CD4-positive, alpha-beta T cell treated with Interleukin-4 for 1 hour (primary cell): Measurements from ENCODE around the gene GBX2.

ENCODE experiments used
- DNase-seq, 2 donors: peaks; one replicate each; pipeline ENCODE4 v3.0.0-alpha.2; 2020 to 2022

The GBX2 gene

DNA sequence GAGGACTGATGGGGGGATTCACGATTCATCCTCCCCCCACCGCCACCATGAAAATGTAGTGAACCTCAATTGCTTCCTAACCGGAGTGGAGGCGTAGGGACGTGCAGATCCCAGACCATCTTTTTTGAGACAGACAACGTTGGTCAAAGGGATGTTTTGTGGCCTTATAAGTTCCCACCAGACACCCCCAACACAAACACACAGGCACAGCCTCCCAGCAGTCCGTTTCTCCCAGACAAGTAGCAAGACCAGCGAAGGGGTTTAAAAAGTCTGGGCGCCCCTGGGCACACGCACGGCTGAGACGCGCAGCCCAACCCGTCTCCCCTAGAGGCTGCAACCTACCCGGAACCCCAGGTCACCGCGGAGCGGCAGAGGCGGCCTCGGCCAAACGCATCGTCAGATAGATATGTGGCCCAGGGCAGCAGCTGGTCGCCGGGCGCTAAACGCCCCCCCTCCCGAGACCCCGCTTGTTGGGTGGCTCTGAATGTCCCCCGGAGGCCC lies 1.3 kb downstream of the GBX2 start:
- no peak for DNase-seq

DNA sequence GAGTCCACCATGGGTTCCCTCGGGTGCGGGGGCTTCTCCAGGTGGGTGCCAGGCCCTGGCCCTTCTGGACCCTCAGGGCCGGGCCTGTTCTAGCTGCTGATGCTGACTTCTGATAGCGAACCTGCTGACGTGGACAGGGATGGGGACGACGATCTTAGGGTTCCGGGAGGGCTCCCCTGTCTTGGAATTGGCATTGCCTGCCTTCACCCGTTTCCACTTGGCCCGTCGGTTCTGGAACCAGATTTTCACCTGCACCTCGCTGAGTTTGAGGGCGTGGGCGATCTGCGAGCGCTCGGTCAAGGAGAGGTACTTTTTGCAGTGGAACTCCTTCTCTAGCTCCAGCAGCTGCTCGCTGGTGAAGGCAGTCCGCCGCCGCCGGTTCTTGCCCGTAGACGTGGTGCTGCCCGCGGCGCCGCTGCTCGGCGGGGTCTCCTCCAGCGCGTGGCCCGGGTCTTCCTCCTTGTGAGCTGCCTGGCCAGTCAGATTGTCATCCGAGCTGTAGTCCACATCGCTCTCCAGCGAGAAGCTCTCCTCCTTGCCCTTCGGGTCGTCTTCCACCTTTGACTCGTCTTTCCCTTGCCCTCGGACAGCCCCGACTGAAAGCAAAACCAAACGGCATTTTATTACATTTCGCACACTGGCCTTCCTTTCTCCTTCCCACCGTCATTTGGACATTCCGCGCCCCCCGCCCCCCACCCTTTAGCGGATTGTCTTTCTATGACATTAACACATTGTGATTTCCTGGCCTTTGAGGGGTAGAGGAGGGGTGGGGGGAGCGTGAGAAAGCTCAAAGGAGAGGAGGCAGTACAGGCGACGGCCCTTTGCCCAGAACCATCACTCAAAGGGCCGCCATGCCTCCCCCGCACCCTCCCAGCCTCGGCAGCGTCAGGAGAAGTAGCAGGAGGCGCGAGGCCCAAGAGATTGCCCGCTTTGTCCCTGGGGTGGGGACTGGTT lies 2.1 kb downstream of the GBX2 start:
- DNase-seq, result no peak

DNA sequence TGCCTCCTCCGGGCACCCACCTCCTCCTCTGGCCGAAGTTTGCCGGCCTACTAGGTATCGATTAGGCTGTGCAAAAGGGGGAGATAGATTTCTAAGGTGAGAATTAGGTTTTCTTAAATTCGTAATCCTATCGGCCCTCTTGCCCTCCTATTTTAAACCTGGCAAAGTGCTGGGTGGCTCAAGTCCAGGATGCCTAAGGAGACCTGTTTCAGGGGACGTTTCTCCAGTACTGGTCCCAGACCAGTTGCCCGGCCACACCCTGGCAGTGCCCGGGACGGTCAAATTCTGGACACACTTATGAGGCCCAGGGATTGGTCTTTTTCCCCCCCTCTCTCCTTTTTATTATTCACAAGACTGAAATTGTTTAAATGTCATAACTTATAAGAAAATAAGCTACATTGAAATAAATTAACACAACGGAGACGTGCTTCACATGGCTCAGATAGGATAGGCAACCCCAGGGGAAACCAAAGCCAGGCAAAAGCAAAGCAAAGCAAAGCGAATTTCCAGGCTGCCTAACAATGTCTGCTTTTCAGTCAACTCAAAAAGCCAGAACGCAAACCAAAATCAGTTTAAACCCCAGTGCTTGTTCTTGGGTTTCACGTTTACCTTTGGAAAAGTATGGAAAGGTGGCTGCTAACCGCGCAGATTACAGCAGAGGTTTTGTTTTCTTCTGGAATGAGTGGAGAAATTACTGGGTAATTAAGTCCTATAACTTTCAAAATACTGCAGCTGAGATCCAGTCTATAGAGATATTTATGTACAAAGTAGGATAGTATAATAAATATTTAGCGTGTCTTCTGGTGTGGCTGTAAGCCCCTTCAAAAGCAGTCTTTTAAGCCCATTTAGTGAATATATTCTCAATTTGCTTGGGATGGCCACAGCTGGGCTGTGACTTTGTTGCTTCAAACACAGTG lies 3.0 kb downstream of the GBX2 start:
- DNase-seq, result no peak

DNA sequence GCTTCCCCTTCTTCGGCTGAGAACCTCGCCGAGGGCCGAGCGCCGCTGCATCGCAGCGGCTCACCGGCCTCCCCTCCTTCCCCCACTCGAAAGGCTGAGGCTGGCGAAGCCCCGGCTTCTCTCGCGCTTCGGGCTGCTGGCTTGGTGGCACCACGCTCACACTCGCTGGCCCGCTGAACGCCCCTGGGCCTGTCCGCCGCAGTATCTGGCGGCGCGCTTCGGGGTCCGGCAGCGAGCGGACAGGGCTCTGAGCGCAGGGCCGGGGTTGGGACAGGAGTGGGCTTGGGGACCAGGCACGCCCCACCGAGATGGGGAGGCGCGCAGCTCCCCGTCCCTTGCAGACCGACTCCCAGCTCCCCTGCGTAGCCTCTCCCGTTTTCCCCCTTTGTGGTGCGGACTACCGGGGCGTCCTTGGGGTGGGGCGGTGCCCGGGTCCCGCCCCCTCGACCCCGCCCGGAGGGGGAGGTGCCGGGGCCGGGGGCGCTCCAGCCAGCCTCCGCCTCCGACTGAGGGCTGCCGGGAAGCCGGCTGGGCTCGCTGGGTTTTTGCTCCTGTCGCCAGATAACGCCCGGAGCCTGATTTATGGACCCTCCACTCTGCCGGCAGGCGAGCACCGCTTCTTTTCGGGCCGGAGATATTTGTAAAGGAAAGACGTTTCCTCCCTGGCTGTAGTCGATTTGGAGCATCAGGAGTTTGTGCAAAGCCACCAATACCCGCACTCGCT lies 3.8 kb downstream of the GBX2 start:
- no peak for DNase-seq

DNA sequence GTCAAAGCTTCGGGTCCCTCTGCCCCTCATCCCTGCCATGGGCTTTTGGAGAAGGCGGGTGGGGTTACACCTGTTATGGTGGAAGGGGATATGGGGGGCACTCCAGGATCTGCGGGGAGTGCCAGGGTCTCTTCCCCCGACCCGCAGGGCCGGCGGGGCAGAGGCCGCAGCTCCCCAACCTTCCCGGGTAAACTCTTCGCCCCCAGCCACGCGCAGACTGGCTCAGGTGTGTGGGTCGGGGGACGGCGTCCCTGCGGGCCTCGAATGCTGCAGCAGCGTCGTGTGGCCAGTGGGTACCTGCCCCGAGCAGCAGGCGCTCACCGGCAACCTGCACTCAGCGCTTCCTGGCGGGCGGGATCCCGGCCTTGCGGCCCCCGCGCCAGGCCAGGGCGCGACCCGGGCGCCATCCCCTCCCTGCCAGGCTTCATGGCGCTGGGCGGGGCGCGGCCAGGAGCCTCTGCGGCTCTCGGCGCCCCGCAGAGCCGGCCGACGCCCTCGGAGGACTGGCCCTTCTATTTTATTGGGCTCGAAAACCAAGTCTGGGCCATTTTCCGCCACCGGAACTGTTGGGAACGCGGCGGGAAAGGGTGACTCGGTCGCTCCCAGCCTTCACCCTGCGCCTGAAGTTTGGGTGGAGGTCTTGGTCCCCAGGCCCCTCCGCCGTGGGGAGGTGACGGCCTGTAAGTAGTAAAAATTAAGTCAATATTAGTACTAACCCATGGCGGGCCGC lies 4.5 kb downstream of the GBX2 start:
- DNase-seq, result no peak

DNA sequence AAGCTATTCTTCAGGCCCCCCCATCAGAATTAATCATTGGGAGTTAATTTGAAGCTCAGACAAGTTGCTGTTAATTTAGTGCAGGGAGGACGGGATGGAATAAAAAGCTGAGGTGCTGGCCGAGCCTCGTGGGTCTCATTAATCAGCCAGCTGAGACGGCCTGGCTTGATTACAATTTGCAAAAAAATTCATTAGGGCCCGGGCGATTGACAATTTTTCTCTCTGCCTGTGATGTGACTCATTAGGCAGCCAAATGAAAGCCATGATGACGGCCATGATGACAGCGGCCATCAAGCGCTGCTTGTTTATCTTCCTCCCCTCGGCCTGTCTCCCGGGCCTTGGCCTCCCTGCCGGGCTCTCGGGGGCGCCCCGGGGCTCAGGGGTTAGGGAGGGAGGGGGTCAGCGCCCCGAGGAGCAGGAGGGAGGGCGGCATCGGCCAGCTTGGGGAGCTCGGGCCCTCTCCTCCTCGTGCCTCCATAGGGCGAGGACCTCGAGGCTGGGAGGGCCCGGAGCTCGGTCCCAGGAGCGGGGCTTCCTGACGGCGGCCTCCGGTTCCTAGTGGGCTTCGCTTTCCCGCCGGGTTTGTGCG lies 5.2 kb downstream of the GBX2 start:
- DNase-seq, result no peak

DNA sequence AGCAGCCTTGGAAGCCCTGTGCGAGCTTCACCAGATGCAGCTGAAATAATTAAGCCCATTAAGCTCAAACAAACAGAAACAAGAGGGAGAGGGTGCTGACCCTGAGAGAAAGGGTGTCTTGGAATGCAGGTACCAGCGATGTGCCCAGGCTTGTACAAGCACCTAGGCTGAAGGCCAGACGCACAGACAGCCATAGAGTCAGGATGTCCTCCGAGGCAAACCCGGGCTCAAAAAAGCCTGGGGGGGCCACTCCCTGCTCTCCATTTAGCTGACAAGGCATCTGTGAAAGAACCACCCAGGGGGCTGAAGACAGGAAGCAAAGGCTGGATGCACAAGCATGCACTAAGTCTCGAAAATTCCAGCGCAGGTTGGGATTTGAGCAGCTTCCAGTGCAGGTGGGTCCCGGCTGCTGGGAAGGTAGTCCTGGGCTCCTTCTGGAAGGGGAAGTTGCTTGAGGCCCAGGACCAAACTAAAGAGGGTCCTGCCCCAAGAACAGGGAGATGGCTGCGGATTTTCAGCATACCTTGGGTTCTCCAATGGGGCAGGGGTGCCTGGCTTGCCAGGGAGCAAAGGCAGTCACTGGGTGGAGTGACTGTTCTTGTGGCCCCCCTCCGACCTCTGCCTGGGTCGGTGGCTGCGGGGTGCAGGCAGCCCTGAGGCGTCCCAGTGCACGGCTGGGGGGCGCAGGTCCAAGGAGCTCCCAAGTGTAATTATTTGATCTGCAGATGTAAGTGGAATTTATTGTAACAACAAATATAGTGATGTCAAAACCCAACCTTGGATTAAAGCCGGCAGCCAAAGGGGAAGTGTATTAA lies 5.9 kb downstream of the GBX2 start:
- no peak for DNase-seq

DNA sequence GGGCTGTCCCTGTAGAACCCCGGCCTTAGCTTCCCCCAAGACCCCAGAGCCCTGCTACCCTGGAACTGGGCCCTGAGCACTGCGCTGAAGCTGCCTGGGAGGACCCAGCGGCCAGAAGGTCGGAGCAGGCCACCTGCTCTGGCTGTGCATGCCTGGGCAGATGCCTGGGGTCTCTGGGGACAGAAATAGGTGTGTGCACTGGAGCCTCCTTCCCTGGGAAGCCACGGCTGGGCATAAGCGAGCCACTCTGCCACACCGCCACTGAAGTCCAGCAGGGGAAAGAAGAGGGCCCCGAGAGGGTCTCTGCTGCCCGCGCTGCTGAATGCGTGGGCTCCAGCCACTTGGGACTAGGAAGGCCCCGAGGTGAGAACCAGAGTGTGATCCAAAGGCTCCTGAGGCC lies 6.7 kb downstream of the GBX2 start:
- no peak for DNase-seq

DNA sequence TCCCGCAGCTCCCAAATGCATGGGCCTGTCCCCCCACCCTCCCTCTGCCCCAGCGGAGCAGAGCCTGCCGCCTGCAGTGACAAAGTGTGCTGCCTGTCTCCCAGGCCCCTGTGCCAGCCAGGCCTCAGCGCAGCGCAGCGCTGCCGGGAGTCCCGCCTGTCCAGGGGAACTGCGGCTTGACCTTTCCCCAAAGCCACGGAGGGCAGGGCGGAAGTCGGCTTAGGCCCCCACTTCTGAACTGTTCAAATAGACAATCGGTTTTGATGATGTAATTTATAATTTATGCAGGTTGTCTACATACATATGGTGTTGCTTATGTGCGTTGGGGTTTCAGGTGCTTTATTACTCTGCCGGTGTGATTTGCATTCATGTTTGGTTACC lies 7.1 kb downstream of the GBX2 start:
- DNase-seq, result no peak

DNA sequence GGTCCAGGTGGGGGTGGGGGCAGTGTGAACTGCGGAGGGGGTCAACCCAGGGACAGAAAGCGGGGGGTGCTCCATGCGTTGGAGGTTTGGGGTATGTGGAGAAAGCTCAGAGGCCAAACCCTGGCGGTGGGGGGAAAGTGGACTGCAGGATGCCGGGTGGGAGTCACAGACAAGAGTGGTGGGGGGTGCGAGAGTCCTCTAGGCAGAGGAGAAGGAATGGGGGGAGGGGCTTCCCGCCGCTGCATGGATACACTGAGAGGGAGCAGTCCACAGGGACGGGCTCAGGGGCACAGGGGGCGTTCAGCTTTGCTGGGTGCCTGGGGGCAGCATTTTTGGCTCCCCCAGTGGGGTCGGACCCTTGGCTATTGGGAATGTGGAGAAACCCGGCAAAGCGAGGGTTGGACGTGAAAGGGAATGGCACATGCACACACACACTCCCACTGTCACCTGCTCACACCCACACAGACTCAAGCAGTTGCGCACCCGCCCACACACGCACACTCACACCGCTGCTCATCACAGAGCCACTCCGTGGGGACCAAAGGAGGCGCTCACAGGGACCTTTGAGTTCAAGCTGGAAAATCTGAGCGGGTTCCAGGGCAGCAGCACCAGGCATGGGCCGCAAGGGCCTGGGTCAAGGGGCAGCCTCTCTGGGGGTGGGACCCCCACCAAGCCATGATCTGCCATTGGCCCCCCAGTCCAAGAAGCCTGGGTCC lies 7.7 kb downstream of the GBX2 start:
- no peak for DNase-seq

DNA sequence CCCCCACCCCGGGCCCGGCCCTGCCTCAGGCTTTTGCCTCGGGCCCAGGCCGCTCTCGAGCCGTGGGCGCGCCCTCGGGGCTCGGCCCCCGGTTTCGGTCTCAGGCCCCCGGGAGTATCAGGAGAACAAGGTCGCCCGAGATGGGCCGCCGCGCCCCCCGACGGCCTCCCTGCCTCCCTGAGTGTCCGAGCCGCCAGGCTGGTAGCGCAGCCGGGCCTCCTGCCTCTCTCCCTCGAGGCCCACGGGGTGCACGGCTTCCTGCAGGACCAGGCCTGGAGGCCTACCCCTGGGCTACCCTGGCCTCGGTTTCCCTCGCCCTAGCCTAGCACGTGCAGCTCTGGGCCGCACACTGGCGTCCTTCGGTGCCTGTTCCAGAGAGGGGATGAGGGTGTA lies 8.4 kb downstream of the GBX2 start:
- no peak for DNase-seq

DNA sequence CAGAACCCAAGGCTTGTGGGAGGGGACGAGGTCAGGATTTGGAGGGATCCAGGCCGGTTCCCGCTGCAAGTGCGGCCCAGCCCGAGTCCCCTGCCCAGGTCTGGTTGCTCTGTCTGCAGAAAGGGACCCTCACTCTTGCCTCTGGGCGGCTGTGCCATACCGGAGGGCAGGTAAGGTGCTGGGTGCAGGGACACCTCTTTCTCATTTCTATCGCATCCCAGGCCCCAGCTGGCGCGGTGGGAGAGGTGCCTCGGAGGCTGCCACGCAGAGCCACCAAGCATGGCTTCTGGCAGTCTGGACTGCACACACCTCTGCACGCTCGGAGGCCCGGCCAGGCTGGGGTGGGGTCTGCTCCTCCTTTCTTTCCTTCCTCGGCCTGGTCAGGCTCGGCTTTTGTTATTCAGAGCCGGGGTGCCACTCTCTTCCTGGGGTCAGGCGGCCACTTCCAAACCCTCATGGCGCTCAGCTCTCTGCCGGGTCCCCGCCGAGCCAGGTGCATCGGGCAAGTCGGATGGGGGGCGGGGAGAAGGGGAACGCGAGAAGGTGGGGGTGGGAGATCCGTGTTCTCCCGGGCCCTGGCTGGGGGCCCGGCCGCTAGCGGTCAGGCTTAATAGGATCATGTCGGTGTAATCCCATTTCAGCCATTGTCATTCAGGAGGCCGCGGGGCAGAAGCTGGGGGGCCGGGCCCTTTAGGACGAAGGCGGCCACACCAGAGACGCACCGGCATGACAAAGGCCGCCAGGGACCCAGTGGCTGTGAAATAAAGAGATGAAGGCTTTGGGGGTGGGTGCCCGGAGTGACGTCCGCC lies 9.0 kb downstream of the GBX2 start:
- no peak for DNase-seq

DNA sequence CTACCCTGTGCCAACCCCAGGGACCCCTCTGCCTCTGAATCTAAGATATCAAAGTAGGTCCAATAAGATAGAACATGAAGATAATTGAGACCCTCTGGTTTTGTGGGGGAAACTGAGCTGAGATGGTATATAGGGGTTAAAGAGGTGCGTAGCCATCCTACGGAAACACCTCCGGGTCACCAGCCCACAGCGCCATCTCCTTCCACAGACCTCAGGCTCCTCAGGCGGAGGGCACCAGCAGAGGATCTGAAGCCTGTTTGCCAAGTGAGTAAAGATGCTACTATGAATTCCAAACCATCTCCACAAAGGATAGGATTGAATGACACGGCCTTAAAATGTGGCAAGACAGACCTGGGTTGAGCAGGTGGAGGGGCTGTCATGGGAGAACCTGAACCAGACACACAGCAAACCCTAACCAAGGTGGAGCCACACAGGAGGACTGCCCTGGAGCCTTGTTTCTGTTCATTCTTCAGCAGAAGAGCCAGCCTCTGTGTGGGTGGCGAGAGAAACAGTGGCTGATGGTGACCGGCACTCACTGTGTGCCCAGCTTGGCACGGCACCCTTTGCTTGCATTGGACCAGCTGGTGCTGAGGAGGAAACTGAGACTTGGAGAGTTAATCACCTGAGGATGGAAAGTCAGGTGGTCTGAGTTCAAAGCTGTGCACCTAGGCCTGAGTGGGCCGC lies 10.2 kb downstream of the GBX2 start:
- DNase-seq, result no peak

DNA sequence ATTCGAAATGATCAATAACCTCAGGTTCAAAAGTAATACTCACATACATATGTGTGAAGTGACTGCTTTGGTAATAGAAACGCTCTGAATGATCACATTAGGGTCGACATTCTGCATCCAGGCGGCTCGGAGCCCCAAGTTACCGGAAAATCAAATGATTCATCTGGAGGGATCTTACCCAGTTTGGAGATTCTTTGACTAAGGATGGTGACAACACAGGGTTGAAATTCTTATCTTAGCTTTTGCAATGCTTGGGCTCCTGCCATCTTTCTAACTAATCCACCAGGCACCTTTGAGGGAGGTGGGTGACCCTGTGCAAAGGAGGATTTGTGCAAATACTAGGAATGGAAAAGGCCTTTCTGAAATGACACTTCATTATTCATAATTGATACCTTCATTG lies 10.8 kb downstream of the GBX2 start:
- no peak for DNase-seq

DNA sequence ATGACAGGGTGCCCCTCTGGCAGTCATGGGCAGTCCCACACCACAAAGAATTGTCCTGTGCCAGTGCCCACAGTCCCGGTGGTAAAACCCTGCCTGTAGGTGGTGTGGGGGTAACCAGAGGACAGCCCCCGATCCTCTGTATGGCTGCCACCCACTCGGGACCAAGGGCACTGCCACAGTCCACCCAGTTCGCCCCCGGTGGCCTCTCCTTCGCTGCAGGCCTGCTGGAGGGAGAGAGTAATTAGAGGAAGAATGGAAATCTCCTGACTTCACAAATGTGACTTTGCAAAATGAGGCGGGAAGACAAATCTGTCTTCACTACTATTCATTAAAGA lies 11.4 kb downstream of the GBX2 start:
- no peak for DNase-seq

DNA sequence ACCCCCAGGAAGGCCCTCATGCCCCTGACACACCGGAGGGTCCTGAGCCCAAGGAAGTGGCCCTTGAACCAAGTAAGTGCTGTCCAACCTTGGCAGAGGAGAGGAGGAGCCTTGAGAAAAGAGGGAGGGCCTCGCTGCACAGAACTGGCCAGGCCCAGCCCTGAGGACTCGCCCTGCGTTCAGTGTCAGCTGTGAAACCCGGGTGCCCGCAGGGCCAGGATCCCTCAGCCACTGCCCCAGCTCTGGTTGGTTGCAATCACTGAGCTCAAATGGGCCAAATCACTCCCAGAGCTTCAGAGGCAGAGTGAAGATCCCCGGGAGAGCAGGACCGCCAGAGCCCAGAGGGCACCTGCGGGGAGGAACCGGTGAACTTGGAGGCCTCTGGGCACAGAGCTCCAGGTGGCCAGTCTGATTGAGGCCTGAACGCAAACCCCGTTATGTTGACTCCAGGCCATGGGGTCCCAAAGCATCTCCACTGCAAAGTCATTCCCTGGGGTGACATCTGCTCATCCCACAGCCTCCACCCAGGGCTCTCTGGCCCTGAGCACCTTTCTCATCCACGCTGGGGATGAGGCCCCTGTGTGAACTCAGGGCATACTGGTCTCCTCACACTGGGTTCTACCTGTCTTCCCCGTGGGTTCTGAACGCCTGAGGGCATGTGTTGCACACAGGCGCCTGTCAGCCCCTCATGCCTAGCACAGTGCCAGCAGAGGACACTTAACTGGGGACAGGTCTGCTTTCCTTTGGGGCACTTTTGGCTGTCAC lies 11.9 kb downstream of the GBX2 start:
- DNase-seq, result no peak

DNA sequence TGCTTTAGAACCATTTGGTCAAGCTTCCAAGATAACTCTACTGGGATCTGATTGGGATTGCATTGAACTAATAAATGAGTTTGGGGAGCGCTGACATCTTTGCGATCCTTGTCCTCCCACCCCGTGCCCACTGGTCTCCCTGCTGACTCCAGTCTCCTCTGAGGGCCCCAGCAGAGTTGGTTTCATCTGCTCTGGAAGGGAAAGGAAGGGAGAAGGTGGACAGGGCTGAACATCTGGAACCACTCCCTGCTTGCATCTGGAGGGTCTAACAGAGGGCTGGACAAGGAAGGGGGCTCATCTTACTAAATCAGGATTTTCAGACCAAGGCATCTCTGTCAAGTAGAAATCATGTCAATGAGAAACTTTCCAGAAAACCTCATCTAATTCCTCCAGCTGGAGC lies 12.8 kb downstream of the GBX2 start:
- DNase-seq, result no peak

DNA sequence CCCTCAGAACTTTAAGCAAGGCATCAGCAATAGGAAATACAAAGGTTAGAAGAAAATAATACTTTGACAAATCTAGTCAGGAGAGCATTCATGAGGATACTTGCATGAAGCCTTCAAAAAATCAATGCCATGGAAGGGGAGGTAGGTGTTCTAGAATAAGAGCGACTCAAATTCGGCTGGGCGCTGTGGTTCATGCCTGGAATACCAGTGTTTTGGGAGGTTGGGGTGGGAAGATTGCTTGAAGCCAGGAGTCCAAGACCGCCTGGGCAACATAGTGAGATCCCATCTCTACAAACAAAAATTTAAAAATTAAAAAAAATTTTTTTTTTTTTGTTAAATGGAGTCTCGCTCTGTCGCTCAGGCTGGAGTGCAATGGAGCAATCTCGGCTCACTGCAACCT lies 21.8 kb downstream of the GBX2 start:
- DNase-seq, result no peak
